Measurements from ENCODE around the gene TTBK1.

The TTBK1 gene

GRCh38 chr6:43207286-43207685 is 36.0 kb upstream of the TTBK1 start:
- H3K27me3 ChIP-seq (ENCODE audit: control insufficient read depth in 2 of 2, insufficient read depth in 2 of 2, low read length in 2 of 2) = no peaks in the 10 kb centered on the region
- no peak overlapping the region for H3K9ac ChIP-seq (ENCODE audit: low read depth in 1 of 2, low read length in 2 of 2)
- no peak overlapping the region for H3K4me3 ChIP-seq (ENCODE audit: low read length in 2 of 2)
- H3K9me3 ChIP-seq (ENCODE audit: control insufficient read depth in 2 of 2, low read length in 2 of 2) = no peaks in the 10 kb centered on the region
- peaks cover 0 to 4% of the 10 kb centered on the region in 2 donors for H3K4me1 ChIP-seq (ENCODE audit: control insufficient read depth in 2 of 2, insufficient read depth in 2 of 2, low read length in 2 of 2)
- H3K36me3 ChIP-seq (ENCODE audit: control insufficient read depth in 2 of 2, insufficient read depth in 2 of 2, low read length in 2 of 2) = peaks cover 5 to 7% of the 10 kb centered on the region in 2 donors
- no peak overlapping the region for H3K27ac ChIP-seq (ENCODE audit: low read depth in 2 of 2, low read length in 2 of 2)

DNA sequence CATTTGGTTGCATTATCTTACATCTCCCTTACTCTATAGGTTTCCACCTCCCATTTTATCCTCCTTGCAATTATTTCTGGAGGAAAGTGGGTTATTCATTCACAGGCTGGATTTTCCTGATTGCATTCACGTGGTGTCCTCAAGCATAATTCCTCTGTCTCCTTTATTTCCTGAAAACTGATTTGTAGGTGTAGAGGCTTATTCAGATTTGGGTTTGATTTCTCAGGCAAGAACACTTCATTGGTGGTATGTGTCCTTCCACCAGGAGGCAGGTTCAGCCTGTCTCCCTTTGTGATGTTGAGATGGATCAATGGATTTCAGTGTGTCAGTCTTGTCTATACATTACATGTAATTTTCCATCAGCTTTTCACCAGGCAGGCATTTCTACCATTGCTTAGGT is 31.3 kb upstream of the TTBK1 start:
- Histone ChIP-seq H3K4me3 (ENCODE audit: low read length in 2 of 2) (no peak overlapping the region), H3K27me3 (ENCODE audit: control insufficient read depth in 2 of 2, insufficient read depth in 2 of 2, low read length in 2 of 2) (no peaks in the 10 kb centered on the region), H3K9ac (ENCODE audit: low read depth in 1 of 2, low read length in 2 of 2) (no peak overlapping the region), H3K36me3 (ENCODE audit: control insufficient read depth in 2 of 2, insufficient read depth in 2 of 2, low read length in 2 of 2) (peaks cover 3 to 13% of the 10 kb centered on the region in 2 donors), H3K9me3 (ENCODE audit: control insufficient read depth in 2 of 2, low read length in 2 of 2) (no peaks in the 10 kb centered on the region), H3K4me1 (ENCODE audit: control insufficient read depth in 2 of 2, insufficient read depth in 2 of 2, low read length in 2 of 2) (peaks cover 0 to 4% of the 10 kb centered on the region in 2 donors), H3K27ac (ENCODE audit: low read depth in 2 of 2, low read length in 2 of 2) (no peak overlapping the region)

DNA sequence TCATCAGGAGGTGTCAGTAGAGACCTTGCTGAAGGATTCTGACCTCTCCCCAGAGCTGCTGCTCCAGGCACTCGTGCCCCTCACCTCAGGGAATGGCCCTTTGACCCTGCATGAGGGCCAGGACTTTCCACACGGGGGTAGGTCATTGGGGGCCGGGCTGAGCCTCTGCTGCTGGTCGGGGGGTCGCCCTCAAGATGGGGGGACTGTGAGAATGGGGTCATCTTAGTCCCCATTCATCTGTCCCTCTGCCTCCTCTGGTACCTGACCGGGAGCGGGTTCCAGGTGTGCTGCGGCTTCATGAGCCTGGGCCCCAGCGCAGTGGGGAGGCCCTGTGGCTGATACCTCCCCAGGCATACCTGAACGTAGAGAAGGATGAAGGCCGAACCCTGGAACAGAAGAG is 29.9 kb upstream of the TTBK1 start:
- no peak overlapping the region for H3K27ac ChIP-seq (ENCODE audit: low read depth in 2 of 2, low read length in 2 of 2)
- H3K27me3 ChIP-seq (ENCODE audit: control insufficient read depth in 2 of 2, insufficient read depth in 2 of 2, low read length in 2 of 2) = no peaks in the 10 kb centered on the region
- H3K4me1 ChIP-seq (ENCODE audit: control insufficient read depth in 2 of 2, insufficient read depth in 2 of 2, low read length in 2 of 2) = peaks cover 0 to 4% of the 10 kb centered on the region in 2 donors
- no peaks in the 10 kb centered on the region for H3K9me3 ChIP-seq (ENCODE audit: control insufficient read depth in 2 of 2, low read length in 2 of 2)
- H3K4me3 ChIP-seq (ENCODE audit: low read length in 2 of 2) = no peak overlapping the region
- no peak overlapping the region for H3K9ac ChIP-seq (ENCODE audit: low read depth in 1 of 2, low read length in 2 of 2)
- H3K36me3 ChIP-seq (ENCODE audit: control insufficient read depth in 2 of 2, insufficient read depth in 2 of 2, low read length in 2 of 2) = peaks cover 3 to 18% of the 10 kb centered on the region in 2 donors

DNA sequence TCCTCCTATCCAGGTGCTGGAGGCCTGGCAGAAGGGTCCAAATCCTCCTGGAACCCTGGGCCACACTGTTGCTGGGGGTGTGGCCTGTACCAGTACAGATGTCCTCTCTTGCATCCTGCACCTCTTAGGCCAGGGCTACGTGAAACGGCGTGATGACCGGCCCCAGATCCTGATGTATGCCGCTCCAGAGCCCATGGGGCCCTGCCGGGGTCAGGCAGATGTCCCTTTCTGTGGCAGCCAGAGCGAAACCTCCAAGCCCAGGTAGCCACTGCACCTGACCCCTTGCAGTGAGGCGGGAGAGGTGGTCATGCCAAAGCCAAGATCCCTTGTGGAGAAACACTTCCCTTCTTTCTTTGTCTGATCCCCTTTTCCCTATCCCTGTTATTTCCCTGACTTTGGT is 28.2 kb upstream of the TTBK1 start:
- Histone ChIP-seq H3K27me3 (ENCODE audit: control insufficient read depth in 2 of 2, insufficient read depth in 2 of 2, low read length in 2 of 2) (no peaks in the 10 kb centered on the region), H3K36me3 (ENCODE audit: control insufficient read depth in 2 of 2, insufficient read depth in 2 of 2, low read length in 2 of 2) (peaks cover 3 to 19% of the 10 kb centered on the region in 2 donors), H3K9me3 (ENCODE audit: control insufficient read depth in 2 of 2, low read length in 2 of 2) (no peaks in the 10 kb centered on the region), H3K27ac (ENCODE audit: low read depth in 2 of 2, low read length in 2 of 2) (no peak overlapping the region), H3K4me1 (ENCODE audit: control insufficient read depth in 2 of 2, insufficient read depth in 2 of 2, low read length in 2 of 2) (peaks cover 0 to 4% of the 10 kb centered on the region in 2 donors), H3K4me3 (ENCODE audit: low read length in 2 of 2) (no peak overlapping the region), H3K9ac (ENCODE audit: low read depth in 1 of 2, low read length in 2 of 2) (no peak overlapping the region)

- Histone ChIP-seq H3K9me3 (ENCODE audit: control insufficient read depth in 2 of 2, low read length in 2 of 2) (no peaks in the 10 kb centered on the region), H3K4me3 (ENCODE audit: low read length in 2 of 2) (no peak overlapping the region), H3K36me3 (ENCODE audit: control insufficient read depth in 2 of 2, insufficient read depth in 2 of 2, low read length in 2 of 2) (peaks cover 3 to 26% of the 10 kb centered on the region in 2 donors), H3K27me3 (ENCODE audit: control insufficient read depth in 2 of 2, insufficient read depth in 2 of 2, low read length in 2 of 2) (no peaks in the 10 kb centered on the region), H3K27ac (ENCODE audit: low read depth in 2 of 2, low read length in 2 of 2) (no peak overlapping the region), H3K9ac (ENCODE audit: low read depth in 1 of 2, low read length in 2 of 2) (no peak overlapping the region), H3K4me1 (ENCODE audit: control insufficient read depth in 2 of 2, insufficient read depth in 2 of 2, low read length in 2 of 2) (peaks cover 0 to 4% of the 10 kb centered on the region in 2 donors)
Observed at GRCh38 chr6:43216200-43216599, 27.1 kb upstream of the TTBK1 start.

- Histone ChIP-seq H3K4me1 (ENCODE audit: control insufficient read depth in 2 of 2, insufficient read depth in 2 of 2, low read length in 2 of 2) (no peaks in the 10 kb centered on the region), H3K9me3 (ENCODE audit: control insufficient read depth in 2 of 2, low read length in 2 of 2) (no peaks in the 10 kb centered on the region), H3K36me3 (ENCODE audit: control insufficient read depth in 2 of 2, insufficient read depth in 2 of 2, low read length in 2 of 2) (peaks cover 3 to 30% of the 10 kb centered on the region in 2 donors), H3K9ac (ENCODE audit: low read depth in 1 of 2, low read length in 2 of 2) (no peak overlapping the region), H3K27ac (ENCODE audit: low read depth in 2 of 2, low read length in 2 of 2) (no peak overlapping the region), H3K4me3 (ENCODE audit: low read length in 2 of 2) (no peak overlapping the region), H3K27me3 (ENCODE audit: control insufficient read depth in 2 of 2, insufficient read depth in 2 of 2, low read length in 2 of 2) (no peaks in the 10 kb centered on the region)
Observed at GRCh38 chr6:43217351-43217750, 25.9 kb upstream of the TTBK1 start.

DNA sequence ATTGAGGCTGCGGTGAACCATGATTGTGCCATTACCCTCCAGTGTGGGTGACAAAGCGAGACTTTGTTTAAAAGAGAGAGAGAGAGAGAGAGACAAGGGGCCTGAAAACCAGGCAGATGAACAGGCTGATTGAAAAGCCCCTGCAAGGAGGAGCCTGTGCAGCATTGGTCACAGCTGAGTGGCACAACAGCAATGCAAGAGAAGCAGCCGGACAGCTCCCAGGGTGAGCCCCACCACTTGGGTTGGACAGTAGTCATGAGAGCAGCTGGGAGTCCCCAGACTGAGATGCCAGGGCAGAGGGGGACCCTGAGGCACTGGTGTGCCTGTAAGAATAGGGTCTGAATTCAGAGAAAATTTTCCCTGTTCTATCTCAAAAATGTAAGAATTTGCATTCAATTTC is 24.2 kb upstream of the TTBK1 start:
- peaks cover 7 to 35% of the 10 kb centered on the region in 2 donors for H3K36me3 ChIP-seq (ENCODE audit: control insufficient read depth in 2 of 2, insufficient read depth in 2 of 2, low read length in 2 of 2)

DNA sequence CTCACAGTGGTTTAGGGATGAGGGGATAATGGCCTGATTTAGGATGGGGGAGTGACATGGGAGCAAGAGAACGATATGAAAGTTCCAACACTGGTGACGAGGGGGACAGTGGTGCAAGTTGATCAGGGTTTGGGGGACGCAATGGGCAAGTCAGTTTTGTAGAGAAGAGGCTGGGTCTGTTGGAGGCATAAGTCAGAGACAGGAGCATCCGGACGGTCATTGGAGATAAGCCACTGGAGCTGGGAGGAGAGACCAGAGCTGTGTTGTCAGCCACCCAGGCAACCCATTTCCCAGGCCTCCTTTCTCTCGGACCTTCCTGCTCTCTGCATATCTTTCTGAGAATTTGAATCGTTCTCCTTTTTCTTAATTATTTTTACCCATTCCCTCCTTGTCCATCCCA is 23.5 kb upstream of the TTBK1 start:
- Histone ChIP-seq H3K36me3 (ENCODE audit: control insufficient read depth in 2 of 2, insufficient read depth in 2 of 2, low read length in 2 of 2) (peaks cover 10 to 35% of the 10 kb centered on the region in 2 donors), H3K27ac (ENCODE audit: low read depth in 2 of 2, low read length in 2 of 2) (no peak overlapping the region), H3K27me3 (ENCODE audit: control insufficient read depth in 2 of 2, insufficient read depth in 2 of 2, low read length in 2 of 2) (no peaks in the 10 kb centered on the region), H3K9me3 (ENCODE audit: control insufficient read depth in 2 of 2, low read length in 2 of 2) (no peaks in the 10 kb centered on the region), H3K4me1 (ENCODE audit: control insufficient read depth in 2 of 2, insufficient read depth in 2 of 2, low read length in 2 of 2) (no peaks in the 10 kb centered on the region), H3K4me3 (ENCODE audit: low read length in 2 of 2) (no peak overlapping the region), H3K9ac (ENCODE audit: low read depth in 1 of 2, low read length in 2 of 2) (no peak overlapping the region)

More for the DNA sequence above, 24.2 kb upstream of the TTBK1 start:
- H3K9me3 ChIP-seq (ENCODE audit: control insufficient read depth in 2 of 2, low read length in 2 of 2) = no peaks in the 10 kb centered on the region
- H3K27me3 ChIP-seq (ENCODE audit: control insufficient read depth in 2 of 2, insufficient read depth in 2 of 2, low read length in 2 of 2) = no peaks in the 10 kb centered on the region
- no peak overlapping the region for H3K4me3 ChIP-seq (ENCODE audit: low read length in 2 of 2)
- no peaks in the 10 kb centered on the region for H3K4me1 ChIP-seq (ENCODE audit: control insufficient read depth in 2 of 2, insufficient read depth in 2 of 2, low read length in 2 of 2)
- no peak overlapping the region for H3K27ac ChIP-seq (ENCODE audit: low read depth in 2 of 2, low read length in 2 of 2)
- H3K9ac ChIP-seq (ENCODE audit: low read depth in 1 of 2, low read length in 2 of 2) = no peak overlapping the region

GRCh38 chr6:43220439-43220951 is 22.8 kb upstream of the TTBK1 start:
- H3K4me1 ChIP-seq (ENCODE audit: control insufficient read depth in 2 of 2, insufficient read depth in 2 of 2, low read length in 2 of 2) = no peaks in the 10 kb centered on the region
- H3K9me3 ChIP-seq (ENCODE audit: control insufficient read depth in 2 of 2, low read length in 2 of 2) = no peaks in the 10 kb centered on the region
- H3K27me3 ChIP-seq (ENCODE audit: control insufficient read depth in 2 of 2, insufficient read depth in 2 of 2, low read length in 2 of 2) = no peaks in the 10 kb centered on the region
- no peak overlapping the region for H3K27ac ChIP-seq (ENCODE audit: low read depth in 2 of 2, low read length in 2 of 2)
- no peak overlapping the region for H3K9ac ChIP-seq (ENCODE audit: low read depth in 1 of 2, low read length in 2 of 2)
- H3K4me3 ChIP-seq (ENCODE audit: low read length in 2 of 2) = no peak overlapping the region
- peaks cover 6 to 36% of the 10 kb centered on the region in 2 donors for H3K36me3 ChIP-seq (ENCODE audit: control insufficient read depth in 2 of 2, insufficient read depth in 2 of 2, low read length in 2 of 2)

DNA sequence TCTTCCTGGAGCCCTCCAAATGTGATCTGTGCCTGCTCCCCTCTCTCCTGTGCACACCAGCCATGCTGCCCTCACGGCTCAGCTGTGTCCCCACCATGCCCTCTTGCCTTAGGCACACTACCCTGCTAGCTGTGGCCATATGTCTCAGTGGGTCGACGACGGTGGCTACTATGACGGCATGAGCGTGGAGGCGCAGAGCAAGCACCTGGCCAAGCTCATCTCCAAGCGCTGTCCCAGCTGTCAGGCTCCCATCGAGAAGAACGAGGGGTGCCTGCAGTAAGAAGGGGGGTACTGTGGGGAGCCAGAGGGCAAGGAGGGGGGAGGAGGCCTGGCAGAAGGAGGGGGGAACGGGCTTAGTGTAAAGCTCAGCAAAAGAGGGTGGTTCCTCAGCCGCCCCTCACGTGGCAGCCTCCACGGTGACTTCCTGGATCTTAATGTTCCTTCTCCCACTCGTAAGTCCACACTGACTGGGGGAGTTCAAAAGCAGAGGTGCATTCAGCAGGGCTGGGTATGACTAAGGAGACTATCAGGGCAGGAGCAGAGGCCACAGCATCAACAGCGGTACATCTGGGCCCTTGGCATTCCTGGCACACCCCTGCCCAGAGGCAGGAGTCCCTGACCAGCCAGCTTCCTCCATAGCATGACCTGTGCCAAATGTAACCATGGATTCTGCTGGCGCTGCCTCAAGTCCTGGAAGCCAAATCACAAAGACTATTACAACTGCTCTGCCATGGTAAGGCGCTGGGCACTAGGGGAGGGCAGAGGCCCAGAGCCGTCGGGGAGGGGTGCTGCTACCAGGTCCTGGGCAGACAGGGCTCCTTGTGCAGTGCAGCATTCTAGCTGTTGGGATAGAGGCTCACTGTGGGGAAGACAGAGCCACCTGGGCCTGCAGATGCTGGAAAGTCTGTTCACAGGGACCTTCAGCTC is 22.0 kb upstream of the TTBK1 start:
- Histone ChIP-seq H3K4me3 (ENCODE audit: low read length in 2 of 2) (no peak overlapping the region), H3K4me1 (ENCODE audit: control insufficient read depth in 2 of 2, insufficient read depth in 2 of 2, low read length in 2 of 2) (no peaks in the 10 kb centered on the region), H3K27me3 (ENCODE audit: control insufficient read depth in 2 of 2, insufficient read depth in 2 of 2, low read length in 2 of 2) (no peaks in the 10 kb centered on the region), H3K36me3 (ENCODE audit: control insufficient read depth in 2 of 2, insufficient read depth in 2 of 2, low read length in 2 of 2) (peaks cover 6 to 39% of the 10 kb centered on the region in 2 donors), H3K9me3 (ENCODE audit: control insufficient read depth in 2 of 2, low read length in 2 of 2) (no peaks in the 10 kb centered on the region), H3K9ac (ENCODE audit: low read depth in 1 of 2, low read length in 2 of 2) (no peak overlapping the region), H3K27ac (ENCODE audit: low read depth in 2 of 2, low read length in 2 of 2) (no peak overlapping the region)

Data from mucosa of rectum (tissue), 2 donors.